Loucy (cell line): ENCODE measurements around the gene FOS.

ENCODE experiments used
- H2AFZ ChIP-seq: fragments of 200-600 bp; sonication (generic); 2 replicates; pipeline ENCODE4 v1.6.0; 2016; ENCODE audit warnings: antibody characterized with exemption, mild to moderate bottlenecking, low read length, moderate library complexity
- H3F3A ChIP-seq: fragments of 200-600 bp; 2 replicates; pipeline ENCODE4 v1.6.0; 2016; ENCODE audit warnings: antibody characterized with exemption, low read depth, mild to moderate bottlenecking
- H3K27me3 ChIP-seq: fragments of 200-600 bp; sonication (generic); 2 replicates; pipeline ENCODE4 v1.6.1; 2014; ENCODE audit warnings: low read length, mild to moderate bottlenecking; ENCODE audit not compliant: insufficient read depth, poor library complexity, severe bottlenecking
- H3K36me3 ChIP-seq: fragments of 200-600 bp; sonication (generic); 2 replicates; pipeline ENCODE4 v1.6.1; 2016; ENCODE audit warnings: low read length; ENCODE audit not compliant: insufficient read depth
- H3K4me1 ChIP-seq: fragments of 200-600 bp; sonication (generic); 2 replicates; pipeline ENCODE4 v1.5.1; 2014; ENCODE audit warnings: low read length, mild to moderate bottlenecking; ENCODE audit not compliant: insufficient read depth, poor library complexity, severe bottlenecking
- H3K4me2 ChIP-seq: fragments of 200-600 bp; sonication (generic); 2 replicates; pipeline ENCODE4 v1.6.0; 2014; ENCODE audit warnings: antibody characterized with exemption, low read length, low read depth, mild to moderate bottlenecking; ENCODE audit not compliant: poor library complexity, severe bottlenecking
- H3K4me3 ChIP-seq: fragments of 200-600 bp; sonication (generic); 2 replicates; pipeline ENCODE4 v1.5.1; 2014; ENCODE audit warnings: low read length, mild to moderate bottlenecking, mixed read lengths; ENCODE audit not compliant: poor library complexity, severe bottlenecking
- H3K79me2 ChIP-seq: fragments of 200-600 bp; sonication (generic); 2 replicates; pipeline ENCODE4 v1.6.1; 2014; ENCODE audit warnings: low read length; ENCODE audit not compliant: insufficient read depth
- H3K9ac ChIP-seq: fragments of 200-600 bp; sonication (generic); 2 replicates; pipeline ENCODE4 v1.6.0; 2014; ENCODE audit warnings: mild to moderate bottlenecking, low read depth, low read length, moderate library complexity; ENCODE audit not compliant: poor library complexity, severe bottlenecking
- H3K9me2 ChIP-seq: fragments of 200-600 bp; sonication (generic); replicated peaks from 2 replicates; pipeline ENCODE4 v1.6.1; 2016; ENCODE audit warnings: low read depth, low read length, mixed read lengths
- H3K9me3 ChIP-seq: fragments of 200-600 bp; sonication (generic); 2 replicates; pipeline ENCODE4 v1.6.1; 2014; ENCODE audit warnings: mild to moderate bottlenecking, antibody characterized with exemption, low read length, low read depth; ENCODE audit not compliant: insufficient read depth
- H4K20me1 ChIP-seq: fragments of 200-600 bp; sonication (generic); 2 replicates; pipeline ENCODE4 v1.6.0; 2014; ENCODE audit warnings: antibody characterized with exemption, low read length, mild to moderate bottlenecking; ENCODE audit not compliant: insufficient read depth, poor library complexity, severe bottlenecking
- EZH2phosphoT487 ChIP-seq: fragments of 200-600 bp; IDR thresholded peaks from 2 replicates; pipeline ENCODE4 v1.6.1; 2018; ENCODE audit warnings: antibody characterized with exemption, mild to moderate bottlenecking, moderate library complexity, borderline replicate concordance
- TF ChIP-seq, protein P1 (sequence below): fragments of 200-600 bp; sonication (generic); conservative IDR thresholded peaks from 2 replicates; pipeline ENCODE4 v1.5.1; 2014; ENCODE audit warnings: mild to moderate bottlenecking, antibody characterized with exemption, low read length

Gene FOS

GRCh38 chr14:75242546-75243273, 35.9 kb upstream of the FOS start:
- peak overlapping the region; percentile 42; the same call in 1 of the 2 replicates for H2AFZ ChIP-seq
- H3K9me3 ChIP-seq, result no peaks in the 10 kb centered on the region
- no peaks in the 10 kb centered on the region for H4K20me1 ChIP-seq
- no peak overlapping the region for H3K9ac ChIP-seq
- no peak for TF ChIP-seq EZH2phosphoT487
- TF ChIP-seq, protein P1, sequence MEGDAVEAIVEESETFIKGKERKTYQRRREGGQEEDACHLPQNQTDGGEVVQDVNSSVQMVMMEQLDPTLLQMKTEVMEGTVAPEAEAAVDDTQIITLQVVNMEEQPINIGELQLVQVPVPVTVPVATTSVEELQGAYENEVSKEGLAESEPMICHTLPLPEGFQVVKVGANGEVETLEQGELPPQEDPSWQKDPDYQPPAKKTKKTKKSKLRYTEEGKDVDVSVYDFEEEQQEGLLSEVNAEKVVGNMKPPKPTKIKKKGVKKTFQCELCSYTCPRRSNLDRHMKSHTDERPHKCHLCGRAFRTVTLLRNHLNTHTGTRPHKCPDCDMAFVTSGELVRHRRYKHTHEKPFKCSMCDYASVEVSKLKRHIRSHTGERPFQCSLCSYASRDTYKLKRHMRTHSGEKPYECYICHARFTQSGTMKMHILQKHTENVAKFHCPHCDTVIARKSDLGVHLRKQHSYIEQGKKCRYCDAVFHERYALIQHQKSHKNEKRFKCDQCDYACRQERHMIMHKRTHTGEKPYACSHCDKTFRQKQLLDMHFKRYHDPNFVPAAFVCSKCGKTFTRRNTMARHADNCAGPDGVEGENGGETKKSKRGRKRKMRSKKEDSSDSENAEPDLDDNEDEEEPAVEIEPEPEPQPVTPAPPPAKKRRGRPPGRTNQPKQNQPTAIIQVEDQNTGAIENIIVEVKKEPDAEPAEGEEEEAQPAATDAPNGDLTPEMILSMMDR, result no peak
- H3K4me2 ChIP-seq, result no peak overlapping the region
- no peaks in the 10 kb centered on the region for H3K27me3 ChIP-seq
- H3K4me1 ChIP-seq, result peaks cover 37% of the 10 kb centered on the region
- no peaks in the 10 kb centered on the region for H3K9me2 ChIP-seq
- no peaks in the 10 kb centered on the region for H3K36me3 ChIP-seq
- H3K79me2 ChIP-seq, result no peaks in the 10 kb centered on the region
- peaks cover 6% of the 10 kb centered on the region; the same call in 1 of the 2 replicates for H3F3A ChIP-seq
- no peak overlapping the region for H3K4me3 ChIP-seq

DNA sequence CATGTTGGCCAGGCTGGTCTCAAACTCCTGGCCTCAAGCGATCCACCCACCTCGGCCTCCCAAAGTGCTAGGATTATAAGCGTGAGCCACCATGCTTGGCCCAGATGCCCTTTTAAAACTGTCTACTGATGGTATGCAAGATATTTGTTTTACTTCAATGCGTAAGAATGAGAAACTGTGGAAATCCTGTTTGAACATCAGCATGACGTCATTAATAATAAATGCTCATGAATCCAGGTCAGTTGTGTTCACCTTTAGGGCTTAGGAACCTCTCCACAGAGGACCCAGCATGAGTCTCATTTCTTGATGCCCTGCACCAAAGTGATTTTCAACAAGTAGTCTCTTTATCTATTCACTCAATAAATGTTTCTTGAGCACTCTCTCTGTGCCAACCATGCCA, 34.5 kb upstream of the FOS start:
- TF ChIP-seq EZH2phosphoT487, result no peak
- TF ChIP-seq, protein P1, result no peak
- Histone ChIP-seq H4K20me1 (no peaks in the 10 kb centered on the region), H3K36me3 (no peaks in the 10 kb centered on the region), H2AFZ (no peak overlapping the region), H3K9me2 (no peaks in the 10 kb centered on the region), H3F3A (peaks cover 19% of the 10 kb centered on the region), H3K9ac (no peak overlapping the region), H3K9me3 (no peaks in the 10 kb centered on the region), H3K4me1 (peaks cover 51% of the 10 kb centered on the region), H3K27me3 (no peaks in the 10 kb centered on the region), H3K4me3 (no peak overlapping the region), H3K79me2 (no peaks in the 10 kb centered on the region), H3K4me2 (no peak overlapping the region)

GRCh38 chr14:75246546-75247285, 31.9 kb upstream of the FOS start:
- Histone ChIP-seq H3K4me2 (peak overlapping the region; percentile 82), H3K9me3 (no peaks in the 10 kb centered on the region), H4K20me1 (no peaks in the 10 kb centered on the region), H3K27me3 (no peaks in the 10 kb centered on the region), H3K79me2 (no peaks in the 10 kb centered on the region), H2AFZ (peak overlapping the region; percentile 39), H3K36me3 (no peaks in the 10 kb centered on the region), H3F3A (peaks cover 28% of the 10 kb centered on the region), H3K4me1 (peaks cover 68% of the 10 kb centered on the region), H3K4me3 (peak overlapping the region; percentile 66), H3K9ac (peak overlapping the region; percentile 73), H3K9me2 (no peaks in the 10 kb centered on the region)
- TF ChIP-seq, protein P1, result no peak
- TF ChIP-seq EZH2phosphoT487, result no peak
